Stimulated activated CD4-positive, alpha-beta T cell treated with anti-CD3 and anti-CD28 coated beads, Interleukin-15, amount 100 ng/mL, for 48 hours (primary cell): ENCODE data around the gene PGAP1.
A peak's percentile ranks its signal among the peaks of the same experiment; 100 is the strongest.
"Not testable (repeated sequence)": the region's sequence is repeated elsewhere in the genome, so short reads cannot be mapped to it uniquely, and the experiment has no call there.

Source experiments
- DNase-seq, 2 donors: peaks; one replicate each; pipeline ENCODE4 v3.0.0-alpha.2; 2020; ENCODE audit warnings: low read depth in 2 of 2

Gene PGAP1

DNA sequence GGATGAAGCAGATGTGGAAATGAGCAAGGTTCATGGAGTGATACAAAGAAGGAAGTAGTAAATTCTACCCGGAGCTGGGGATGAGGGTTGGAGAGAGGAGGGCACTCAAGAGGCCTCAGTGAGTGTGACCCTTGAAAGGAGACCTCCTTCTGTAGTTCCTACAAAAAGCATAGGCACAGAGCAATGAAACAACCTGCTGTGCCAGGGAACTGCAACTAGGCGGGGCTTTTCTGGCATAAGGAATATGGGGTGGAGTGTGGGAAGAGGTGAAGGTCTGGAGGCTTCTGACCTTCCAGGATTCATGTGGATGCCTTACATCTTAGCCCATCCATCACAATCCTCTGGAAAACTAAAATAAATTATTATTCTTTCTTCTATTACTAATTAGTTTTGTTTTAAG, 25.5 kb upstream of the PGAP1 start:
- no peak for DNase-seq

DNA sequence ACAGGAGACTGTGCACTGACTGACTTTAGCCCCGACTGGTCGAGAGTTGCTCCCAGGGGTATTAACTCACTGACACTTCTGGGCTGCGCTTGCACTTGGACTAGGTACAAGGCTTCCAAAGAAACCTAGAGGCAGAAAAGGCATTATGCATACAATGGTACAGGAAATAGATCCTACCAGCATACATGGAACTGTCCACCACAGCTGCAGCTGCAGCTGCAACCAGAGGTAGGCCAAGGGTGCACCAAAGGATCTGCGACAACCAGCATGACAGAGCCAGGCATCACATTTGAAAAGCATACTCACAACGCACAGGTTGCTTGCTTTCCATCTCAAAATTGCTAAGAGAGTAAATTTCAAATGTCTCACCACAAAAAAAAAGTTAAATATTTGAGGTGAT, 22.6 kb upstream of the PGAP1 start:
- DNase-seq: no peak

- no peak for DNase-seq
Measured at GRCh38 chr2:196944570-196944969, 18.1 kb upstream of the PGAP1 start.

GRCh38 chr2:196941398-196942078, 15.0 kb upstream of the PGAP1 start:
- DNase-seq: no peak

DNA sequence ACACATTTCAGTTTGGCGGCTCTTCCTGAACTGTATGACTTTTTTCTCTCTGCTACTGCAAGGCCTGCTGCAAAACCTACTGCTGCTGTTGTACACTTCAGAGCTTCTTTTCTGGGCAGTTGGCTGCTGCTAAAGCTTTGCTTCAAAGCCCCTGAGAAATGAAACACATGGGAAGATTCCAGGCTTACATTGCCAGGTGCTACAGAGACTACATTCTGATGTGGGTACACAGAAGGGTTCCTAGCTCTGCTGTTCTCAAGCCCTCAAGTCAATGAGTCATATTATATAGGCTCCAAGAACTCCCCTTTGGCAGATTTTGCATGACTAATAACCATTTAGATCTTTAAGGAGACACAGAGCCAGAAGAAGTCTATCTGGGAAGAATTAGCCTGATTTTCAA, 12.9 kb upstream of the PGAP1 start:
- no peak for DNase-seq

GRCh38 chr2:196935432-196935831, 8.9 kb upstream of the PGAP1 start:
- DNase-seq: no peak

DNA sequence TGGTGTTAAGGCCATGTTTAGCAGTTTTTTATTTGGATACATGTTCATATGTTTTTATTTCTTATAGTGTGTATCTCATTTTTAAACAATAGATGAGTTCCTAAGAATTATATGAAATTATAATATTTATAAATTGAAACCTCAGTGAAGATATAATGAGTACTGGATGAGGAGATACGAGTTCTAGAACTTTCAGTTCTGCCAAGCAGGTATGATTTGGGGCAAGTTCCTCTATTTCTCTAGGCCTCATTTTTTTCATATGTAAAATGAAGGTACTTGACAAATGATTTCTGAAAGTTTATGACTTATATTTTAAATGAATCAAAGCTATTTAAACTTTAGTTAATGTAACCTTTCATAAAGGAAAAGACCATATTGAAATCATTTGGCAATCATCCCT, 8.2 kb upstream of the PGAP1 start:
- no peak for DNase-seq

- DNase-seq: no peak
Measured at GRCh38 chr2:196931555-196931954, 5.0 kb upstream of the PGAP1 start.

- DNase-seq: peak; percentile 43 to 49
Measured at GRCh38 chr2:196927376-196928225, 1.1 kb upstream of the PGAP1 start.

- DNase-seq: no peak
Measured at GRCh38 chr2:196925768-196926561, 542 bp downstream of the PGAP1 start.

- DNase-seq: no peak
Measured at GRCh38 chr2:196925051-196925767, 1.3 kb downstream of the PGAP1 start.

GRCh38 chr2:196924051-196924450, 2.5 kb downstream of the PGAP1 start:
- no peak for DNase-seq

DNA sequence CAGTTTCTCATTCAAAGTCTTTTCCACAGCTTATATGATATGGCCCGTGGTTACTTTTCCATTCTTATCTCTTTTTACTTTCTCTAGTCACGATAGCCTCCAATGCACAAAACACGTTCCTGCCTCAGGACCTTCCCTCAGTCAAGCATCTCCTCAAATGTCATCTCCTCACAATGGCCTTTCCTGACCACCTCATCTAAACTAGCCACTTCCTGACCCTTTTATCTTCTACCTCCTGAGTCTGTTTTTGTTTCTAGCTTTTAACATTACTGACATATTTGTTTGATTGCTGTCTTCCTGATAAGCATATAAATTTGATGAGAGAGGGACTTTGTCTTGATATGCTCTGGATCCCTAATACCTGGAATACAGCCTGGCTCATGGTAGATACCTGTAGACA, 7.6 kb downstream of the PGAP1 start:
- no peak for DNase-seq

GRCh38 chr2:196917802-196918201, 8.7 kb downstream of the PGAP1 start:
- DNase-seq: no peak

GRCh38 chr2:196915507-196916189, 10.9 kb downstream of the PGAP1 start:
- DNase-seq: no peak

- DNase-seq: no peak
Measured at GRCh38 chr2:196914867-196915460, 11.5 kb downstream of the PGAP1 start.

DNA sequence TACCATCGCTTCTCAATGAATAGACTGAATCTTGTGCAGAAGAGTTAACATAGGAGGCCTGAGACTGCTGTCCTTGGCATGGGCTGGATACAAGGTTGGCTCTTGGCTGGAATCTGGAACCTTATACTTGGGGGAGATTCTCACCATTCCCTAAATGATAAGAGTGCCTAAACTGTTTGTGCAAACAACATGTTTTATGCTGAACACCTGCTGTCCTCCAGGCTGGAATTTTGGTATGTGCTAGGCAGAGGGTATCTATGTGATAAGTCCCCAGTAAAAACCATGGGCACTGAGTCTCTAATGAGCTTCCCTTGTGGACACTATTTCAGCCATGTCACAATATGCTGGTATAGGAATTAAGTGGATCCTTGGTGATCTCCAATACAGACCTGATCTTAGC, 12.8 kb downstream of the PGAP1 start:
- no peak for DNase-seq

DNA sequence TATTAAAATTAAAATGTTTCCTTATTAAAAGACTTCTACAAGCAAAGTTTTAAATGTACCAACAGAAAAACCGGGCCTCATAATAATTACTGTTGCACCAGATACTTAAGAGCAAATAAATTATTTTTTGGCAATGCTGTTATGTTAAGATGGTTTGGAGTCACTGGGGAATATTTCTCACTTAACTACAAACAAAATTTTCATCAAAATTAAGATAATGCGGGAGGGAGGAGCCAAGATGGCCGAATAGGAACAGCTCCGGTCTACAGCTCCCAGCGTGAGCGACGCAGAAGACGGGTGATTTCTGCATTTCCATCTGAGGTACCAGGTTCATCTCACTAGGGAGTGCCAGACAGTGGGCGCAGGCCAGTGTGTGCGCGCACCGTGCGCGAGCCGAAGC, 21.1 kb downstream of the PGAP1 start:
- not testable (repeated sequence) for DNase-seq

- no peak for DNase-seq
Measured at GRCh38 chr2:196902828-196903227, 23.7 kb downstream of the PGAP1 start.

GRCh38 chr2:196900843-196901242, 25.7 kb downstream of the PGAP1 start:
- DNase-seq: no peak

- no peak for DNase-seq
Measured at GRCh38 chr2:196899976-196900375, 26.5 kb downstream of the PGAP1 start.
